H54 (cell line): Measurements from ENCODE around the gene ADAMTS5.

Source experiments
- DNase-seq: peaks from one replicate; pipeline ENCODE4 v3.0.0; 2011; ENCODE audit warnings: low spot score, mixed read lengths; ENCODE audit not compliant: insufficient read length
- FAIRE-seq: peaks from 3 replicates; lab custom pipeline; 2011; peaks lifted over from hg19 to GRCh38; lab: Jason Lieb, UNC
- POLR2A ChIP-seq: IDR thresholded peaks from 2 replicates; pipeline ENCODE4 v1.6.1; 2011; ENCODE audit warnings: low read depth, mild to moderate bottlenecking, low read length

Gene ADAMTS5

GRCh38 chr21:26967062-26967913 lies at the start of gene ADAMTS5:
Gene ADAMTS5, minus strand, starts transcription at chr21:26967088. Its CDS starts 697 bp downstream, at chr21:26966391.
- FAIRE-seq (no peak), DNase-seq (peak; percentile 84)
- peak; percentile 82; the same call in 1 of the 2 replicates for TF ChIP-seq POLR2A

DNA sequence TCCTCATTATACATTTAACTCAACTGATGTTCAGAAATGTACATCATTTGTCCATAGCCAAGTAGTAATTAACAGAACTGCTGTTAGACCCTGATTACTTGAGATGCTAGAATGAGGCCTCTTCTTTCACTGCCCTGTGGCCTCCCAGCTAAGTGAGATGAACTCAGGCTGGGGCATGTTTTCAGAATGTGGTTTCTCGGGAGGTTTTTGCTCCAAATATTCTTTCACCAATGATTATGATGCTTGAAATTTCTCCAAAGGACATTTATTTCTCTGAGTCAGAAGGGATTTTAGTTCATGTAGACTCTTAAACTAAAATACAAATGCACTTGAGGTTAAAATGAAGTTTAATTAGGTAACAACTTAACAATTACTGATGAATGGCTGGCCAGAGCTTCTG lies 34.6 kb upstream of the ADAMTS5 start:
- FAIRE-seq (no peak), DNase-seq (no peak)
- no peak for TF ChIP-seq POLR2A

- FAIRE-seq (no peak), DNase-seq (no peak)
- TF ChIP-seq POLR2A, result no peak
Measured at GRCh38 chr21:26983576-26983975, 16.7 kb upstream of the ADAMTS5 start.

- peak; percentile 99 for FAIRE-seq
- DNase-seq, result no peak
- TF ChIP-seq POLR2A, result no peak
Measured at GRCh38 chr21:26982767-26983166, 15.9 kb upstream of the ADAMTS5 start.

DNA sequence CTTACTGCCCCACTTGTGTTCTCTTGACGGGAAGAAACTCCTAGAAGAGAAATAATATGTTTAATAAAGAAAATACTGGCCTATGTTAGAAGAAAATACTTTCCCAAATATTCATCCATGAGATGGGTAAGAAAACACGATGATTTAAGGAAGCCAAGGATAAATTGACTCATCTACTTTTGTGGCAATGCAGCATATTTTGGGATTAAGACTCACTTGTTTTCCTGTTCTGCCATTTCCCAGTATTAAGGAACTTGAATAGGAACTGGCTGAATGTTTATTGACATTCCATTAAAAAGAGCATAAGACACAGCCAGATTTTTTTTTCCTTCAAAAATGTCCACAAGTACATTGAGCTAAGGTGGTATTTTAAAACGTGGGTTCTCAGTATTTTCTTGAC lies 10.9 kb upstream of the ADAMTS5 start:
- no peak for TF ChIP-seq POLR2A
- no peak for FAIRE-seq
- no peak for DNase-seq

DNA sequence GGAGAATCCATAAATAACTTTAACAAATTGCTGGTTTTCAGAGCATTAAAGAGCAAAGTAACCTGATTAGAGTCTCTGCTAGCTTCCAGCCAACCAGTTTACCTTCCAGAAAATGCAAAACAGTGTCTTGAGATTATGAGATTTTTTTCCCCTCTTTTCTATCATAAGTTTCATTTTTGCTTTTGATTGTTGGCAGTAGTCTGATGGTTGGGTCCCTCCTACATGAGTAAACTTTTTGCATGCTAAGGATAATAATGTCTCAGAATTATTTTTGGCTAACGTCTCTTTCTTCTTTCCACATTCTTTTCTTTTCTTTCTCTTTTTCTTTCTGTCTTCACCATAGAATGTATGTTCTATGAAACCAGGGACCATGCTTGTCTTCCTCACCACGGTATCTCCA lies 6.3 kb upstream of the ADAMTS5 start:
- DNase-seq, result no peak
- FAIRE-seq, result no peak
- no peak for TF ChIP-seq POLR2A

DNA sequence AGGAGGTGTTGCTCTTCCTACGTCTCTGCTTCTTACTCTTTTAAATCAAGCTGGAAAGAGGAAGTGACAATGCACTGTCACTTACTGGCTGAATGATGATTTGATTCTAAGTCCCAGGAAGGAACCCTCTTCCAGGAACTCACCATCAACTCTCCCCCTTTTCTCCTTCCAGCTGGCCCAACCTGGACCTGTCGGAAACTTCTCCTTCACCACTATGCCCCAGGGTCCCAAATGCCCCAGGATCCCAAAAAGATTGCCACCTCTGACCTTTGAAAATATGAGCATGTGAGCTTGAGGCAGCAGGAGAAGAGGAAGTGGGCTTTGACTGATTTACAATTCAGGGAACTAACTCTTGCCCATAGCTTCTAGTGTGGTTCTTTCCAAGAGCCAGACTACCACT lies 5.3 kb upstream of the ADAMTS5 start:
- FAIRE-seq (no peak), DNase-seq (no peak)
- TF ChIP-seq POLR2A, result no peak

GRCh38 chr21:26969971-26970725 lies 3.3 kb upstream of the ADAMTS5 start:
- TF ChIP-seq POLR2A, result no peak
- no peak for DNase-seq
- no peak for FAIRE-seq

GRCh38 chr21:26966649-26967061 lies 233 bp downstream of the ADAMTS5 start:
- FAIRE-seq (no peak), DNase-seq (no peak)
- TF ChIP-seq POLR2A, result no peak; the same call in 1 of the 2 replicates

DNA sequence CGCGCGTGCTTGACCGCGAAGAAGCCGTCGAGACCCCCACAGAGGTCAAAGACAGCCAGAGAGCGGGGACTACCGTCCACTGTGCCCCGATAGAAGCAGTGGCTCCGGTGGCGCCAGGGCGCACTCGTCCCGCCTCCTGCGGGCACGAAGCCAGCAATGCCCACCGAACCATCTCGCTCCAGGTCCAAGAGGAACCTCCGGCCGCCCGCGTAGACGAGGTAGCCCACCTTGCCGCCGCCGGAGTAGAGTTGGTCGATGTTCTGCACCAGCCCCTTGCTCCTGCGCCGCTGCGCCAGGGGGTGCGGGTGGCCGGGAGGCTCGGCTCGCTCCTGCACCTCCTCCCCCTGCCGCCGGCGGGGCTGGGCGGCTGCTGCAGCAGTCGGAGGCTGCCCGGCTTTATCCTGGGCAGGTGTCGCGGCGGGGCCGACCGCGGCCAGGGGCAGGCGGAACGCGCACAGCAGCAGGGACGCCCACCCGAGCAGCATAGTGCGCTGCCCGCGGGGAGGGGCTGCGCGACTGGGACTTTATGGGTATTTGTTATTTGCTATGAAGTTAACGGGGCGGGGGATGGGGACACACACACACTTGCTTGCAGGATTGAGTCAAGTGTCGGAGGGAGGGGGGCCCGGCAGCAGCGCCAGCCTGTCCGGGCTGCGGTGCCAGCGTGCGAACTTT lies 844 bp downstream of the ADAMTS5 start:
- FAIRE-seq (no peak), DNase-seq (no peak)
- no peak; the same call in 1 of the 2 replicates for TF ChIP-seq POLR2A

- no peak for DNase-seq
- no peak for FAIRE-seq
- no peak for TF ChIP-seq POLR2A
Measured at GRCh38 chr21:26965040-26965906, 1.6 kb downstream of the ADAMTS5 start.

GRCh38 chr21:26964170-26964778 lies 2.6 kb downstream of the ADAMTS5 start:
- FAIRE-seq (no peak), DNase-seq (no peak)
- TF ChIP-seq POLR2A, result no peak
